GM18868 (cell line): Measurements from ENCODE around the gene SCYGR5.
"Not testable (repeated sequence)": the region's sequence is repeated elsewhere in the genome, so short reads cannot be mapped to it uniquely, and the experiment has no call there.

Experiments
- ATAC-seq: cut with Tn5 transposase; IDR thresholded peaks from one replicate; pipeline ENCODE4 v1.9.1; 2021; ENCODE audit warnings: mild to moderate bottlenecking, moderate library complexity; ENCODE audit not compliant: unreplicated experiment

Gene SCYGR5

DNA sequence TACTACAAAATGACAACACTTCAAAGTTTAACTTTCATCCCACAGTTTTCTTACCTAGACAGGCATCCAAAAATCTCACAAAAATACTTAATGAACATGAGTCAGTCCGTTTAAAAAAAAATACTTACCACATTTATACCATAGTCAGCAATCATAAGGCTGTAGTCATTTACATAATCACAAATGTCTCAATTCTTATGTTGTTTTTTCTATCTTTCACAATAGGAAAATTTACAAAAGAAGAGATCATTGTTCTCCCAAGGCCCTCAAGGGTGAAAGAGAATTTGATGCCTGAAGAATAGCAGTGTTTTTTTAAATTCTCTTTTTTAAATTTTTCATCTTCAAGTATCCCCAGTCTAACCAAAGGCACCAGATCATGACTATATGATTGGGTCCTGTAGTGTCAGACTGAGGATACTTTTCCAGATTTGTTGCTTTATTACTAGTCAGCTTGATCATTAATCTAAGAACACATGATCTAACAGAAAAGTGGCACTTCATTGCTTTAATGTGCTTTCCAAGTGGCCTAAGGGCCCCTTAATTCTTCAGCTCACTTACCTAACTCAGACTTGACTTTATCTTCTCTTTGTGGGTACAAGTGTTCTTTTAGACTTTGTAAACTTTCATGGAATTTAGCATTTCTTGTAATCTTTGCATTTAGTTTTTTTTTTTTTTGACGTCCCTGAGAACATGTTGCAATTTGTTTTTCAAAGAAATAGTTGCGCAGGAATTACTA is 4.7 kb downstream of the SCYGR5 start:
- no peak for ATAC-seq

DNA sequence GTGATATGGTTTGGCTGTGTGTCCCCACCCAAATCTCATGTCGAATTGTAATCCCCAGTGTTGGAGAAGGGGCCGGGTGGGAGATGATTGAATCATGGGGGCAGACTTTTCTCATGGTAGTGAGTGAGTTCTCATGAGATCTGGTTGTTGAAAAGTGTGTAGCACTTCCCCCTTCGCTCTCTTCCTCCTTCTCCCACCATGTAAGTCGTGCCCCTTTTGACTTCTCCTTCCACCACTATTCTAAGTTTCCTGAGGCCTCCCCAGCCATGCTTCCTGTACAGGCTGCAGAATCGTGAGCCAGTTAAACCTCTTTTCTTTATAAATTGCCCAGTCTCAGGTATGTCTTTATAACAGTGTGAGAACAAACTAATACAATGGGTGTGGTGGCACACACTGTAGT is 7.0 kb downstream of the SCYGR5 start:
- not testable (repeated sequence) for ATAC-seq

GRCh38 chr2:227674485-227674884 is 7.9 kb downstream of the SCYGR5 start:
- ATAC-seq, result no peak

DNA sequence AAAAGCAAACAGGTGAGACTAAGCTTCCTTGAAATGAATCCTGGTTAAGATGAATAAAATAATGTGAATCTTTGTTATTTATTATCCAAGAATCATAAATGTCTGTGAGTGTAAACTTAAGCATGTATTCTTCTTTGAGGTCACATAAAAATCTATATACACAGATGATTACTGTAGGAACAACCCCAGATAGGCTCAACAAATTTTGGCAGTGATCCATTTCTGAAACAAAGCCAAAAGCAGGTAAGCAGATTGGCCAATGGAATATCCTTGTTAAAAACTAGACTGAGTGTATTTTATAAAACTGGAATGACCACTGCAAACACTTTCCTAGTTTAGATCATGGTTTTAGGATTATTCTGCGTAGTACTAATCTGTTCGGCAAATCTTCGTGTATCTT is 11.3 kb downstream of the SCYGR5 start:
- no peak for ATAC-seq

DNA sequence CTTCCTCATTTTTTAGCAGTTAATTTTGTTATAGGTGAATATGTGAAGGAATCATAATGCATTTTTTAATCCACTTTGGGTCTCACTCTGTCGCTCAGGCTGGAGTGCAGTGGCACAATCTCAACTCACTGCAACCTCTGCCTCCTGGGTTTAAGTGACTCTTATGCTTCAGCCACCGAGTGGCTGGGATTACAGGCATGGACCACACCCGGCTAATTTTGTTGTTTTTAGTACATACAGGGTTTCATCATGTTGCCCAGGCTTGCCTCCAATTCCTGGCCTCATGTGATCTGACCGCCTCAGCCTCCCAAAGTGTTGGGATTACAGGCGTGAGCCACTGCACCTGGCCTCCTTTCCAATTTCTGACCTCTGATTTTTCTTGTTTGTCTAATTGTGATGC is 17.7 kb downstream of the SCYGR5 start:
- ATAC-seq, result no peak

DNA sequence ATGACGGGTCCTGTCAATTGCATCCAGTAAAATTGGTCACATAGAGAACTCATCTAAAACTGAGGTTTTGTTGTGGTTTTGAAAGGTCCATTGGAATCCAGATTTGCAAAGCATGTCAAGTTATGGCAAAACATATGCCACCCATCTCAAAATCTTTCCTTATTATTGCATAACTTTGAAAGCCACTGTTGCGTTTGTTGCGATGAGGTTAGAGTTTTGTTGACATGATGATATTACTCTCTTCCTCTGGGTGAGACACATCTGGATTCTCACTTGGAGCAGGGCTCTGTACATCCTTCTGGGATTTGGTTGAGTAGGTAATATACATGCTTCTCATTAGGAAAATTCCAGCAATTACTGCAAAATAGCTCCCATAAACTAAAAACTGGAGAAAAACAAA is 20.6 kb downstream of the SCYGR5 start:
- no peak for ATAC-seq

- ATAC-seq, result no peak
These were observed 30.5 kb downstream of the SCYGR5 start for GRCh38 chr2:227696990-227697679.

DNA sequence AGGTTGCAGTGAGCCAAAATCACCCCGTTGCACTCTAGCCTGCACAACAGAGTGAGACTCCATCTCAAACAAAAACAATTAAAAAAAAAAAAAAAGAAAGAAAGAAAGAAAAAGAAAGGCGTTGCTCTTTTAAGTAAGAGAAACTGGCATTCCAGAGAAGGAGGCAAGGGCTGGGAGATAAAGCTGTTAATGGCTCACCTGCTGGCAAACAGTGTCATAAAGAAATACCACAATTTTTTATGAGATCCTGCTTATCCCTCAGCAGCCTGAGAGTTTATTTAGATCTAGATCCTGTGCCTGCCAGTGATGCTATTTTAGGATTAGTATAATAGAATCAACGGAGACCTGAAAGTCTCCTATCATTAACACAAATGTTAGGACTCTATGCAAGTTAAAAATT is 35.0 kb downstream of the SCYGR5 start:
- ATAC-seq, result no peak

- ATAC-seq, result no peak
These were observed 36.7 kb downstream of the SCYGR5 start for GRCh38 chr2:227703280-227703732.

DNA sequence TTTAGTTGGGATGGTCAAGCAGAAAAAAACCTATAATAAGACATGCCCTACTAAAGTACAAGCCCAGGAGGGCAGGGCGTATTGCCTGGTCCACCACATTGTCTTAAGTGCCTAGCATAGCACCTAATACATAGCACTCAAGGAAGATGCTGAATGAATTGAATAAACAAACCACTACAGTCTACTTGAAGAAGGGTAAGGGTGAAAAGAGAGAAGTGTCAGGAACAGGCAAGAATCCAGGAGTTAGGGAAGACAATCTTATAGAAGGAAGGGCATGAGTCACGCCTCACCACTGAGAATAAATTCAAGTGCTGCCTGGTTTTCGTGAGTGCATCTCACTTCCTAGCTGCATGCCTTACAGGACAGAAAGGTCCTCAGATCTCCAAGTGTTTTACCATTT is 37.4 kb downstream of the SCYGR5 start:
- ATAC-seq, result no peak

GRCh38 chr2:227706859-227707258 is 40.3 kb downstream of the SCYGR5 start:
- ATAC-seq, result no peak

DNA sequence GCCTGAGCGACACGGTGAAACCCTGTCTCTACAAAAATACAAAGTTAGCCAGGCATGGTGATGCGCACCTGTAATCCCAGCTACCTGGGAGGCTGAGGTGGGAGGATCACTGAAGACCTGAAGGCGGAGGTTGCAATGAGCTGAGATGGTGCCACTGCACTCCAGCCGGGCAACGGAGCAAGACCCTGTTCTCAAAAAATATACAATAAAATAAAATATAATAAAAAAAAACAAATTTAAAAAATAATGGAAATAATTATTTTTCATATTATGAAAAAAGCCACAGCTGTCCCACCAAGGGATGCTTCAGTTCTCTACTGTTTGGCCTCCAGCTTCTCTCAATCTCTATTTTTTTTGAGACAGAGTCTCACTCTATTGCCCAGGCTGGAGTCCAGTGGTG is 40.8 kb downstream of the SCYGR5 start:
- no peak for ATAC-seq

- no peak for ATAC-seq
These were observed 44.4 kb downstream of the SCYGR5 start for GRCh38 chr2:227710986-227711385.

DNA sequence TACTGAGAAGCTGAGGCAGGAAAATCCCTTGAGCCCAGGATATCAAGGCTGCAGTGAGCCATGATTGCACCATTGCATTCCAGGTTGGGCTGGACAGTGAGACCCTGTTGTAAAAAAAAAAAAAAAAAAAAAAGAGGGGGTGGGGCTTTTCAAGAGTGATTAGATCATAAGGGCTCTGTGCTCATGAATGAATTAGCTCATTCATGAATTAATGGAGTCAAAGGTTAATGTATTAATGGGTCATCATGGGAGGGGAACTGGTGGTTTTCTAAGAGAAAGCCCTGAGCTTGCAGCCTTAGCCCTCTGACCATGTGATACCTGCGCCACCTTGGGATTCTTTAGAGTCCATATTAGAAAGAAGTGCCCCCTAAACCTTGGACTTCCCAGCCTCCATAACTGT is 46.7 kb downstream of the SCYGR5 start:
- no peak for ATAC-seq

DNA sequence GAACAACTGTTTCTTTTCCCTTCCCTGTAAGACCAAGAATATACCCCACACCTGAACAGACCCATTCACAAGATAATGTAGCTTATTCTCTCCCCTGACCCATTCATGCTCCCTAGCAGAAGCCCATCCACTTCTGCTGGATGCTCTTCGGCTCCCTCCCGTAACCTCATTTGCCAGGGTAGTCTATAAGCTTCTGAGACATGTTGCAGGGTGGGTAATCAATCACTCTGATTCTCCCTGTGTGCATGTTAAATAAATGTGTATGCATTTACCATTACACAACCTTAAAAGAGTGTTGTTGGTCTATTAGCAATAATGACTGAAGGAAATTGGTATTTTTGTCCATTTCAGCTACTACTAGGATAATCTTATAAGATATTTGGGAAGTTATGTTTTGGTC is 49.9 kb downstream of the SCYGR5 start:
- no peak for ATAC-seq
